GM19328 (cell line): ENCODE measurements around the gene TOB1.
"Not testable (repeated sequence)": the region's sequence is repeated elsewhere in the genome, so short reads cannot be mapped to it uniquely, and the experiment has no call there.

Experiments
- ATAC-seq: cut with Tn5 transposase; IDR thresholded peaks from one replicate; pipeline ENCODE4 v1.9.1; 2021; ENCODE audit warnings: mild to moderate bottlenecking, moderate library complexity; ENCODE audit not compliant: unreplicated experiment

TOB1 gene

GRCh38 chr17:50868602-50869001, 2.4 kb upstream of the TOB1 start:
- ATAC-seq, result no peak

- ATAC-seq, result no peak
Observed at GRCh38 chr17:50868140-50868438, 1.9 kb upstream of the TOB1 start.

GRCh38 chr17:50867363-50868139, 1.4 kb upstream of the TOB1 start:
- peak; percentile 23 for ATAC-seq

- peak; percentile 5 for ATAC-seq
Observed at GRCh38 chr17:50866950-50867362, 802 bp upstream of the TOB1 start.

GRCh38 chr17:50865868-50866260, 290 bp downstream of the TOB1 start:
- ATAC-seq, result peak; percentile 12

GRCh38 chr17:50865060-50865867, 890 bp downstream of the TOB1 start:
- ATAC-seq, result peak; percentile 9

GRCh38 chr17:50864747-50865059, 1.5 kb downstream of the TOB1 start:
- no peak for ATAC-seq

GRCh38 chr17:50863931-50864330, 2.2 kb downstream of the TOB1 start:
- ATAC-seq, result no peak

- ATAC-seq, result no peak
Observed at GRCh38 chr17:50863221-50863843, 2.8 kb downstream of the TOB1 start.

- no peak for ATAC-seq
Observed at GRCh38 chr17:50861822-50862528, 4.2 kb downstream of the TOB1 start.

- no peak for ATAC-seq
Observed at GRCh38 chr17:50861334-50861676, 4.8 kb downstream of the TOB1 start.

GRCh38 chr17:50859727-50860126, 6.4 kb downstream of the TOB1 start:
- not testable (repeated sequence) for ATAC-seq

GRCh38 chr17:50858486-50859225, 7.5 kb downstream of the TOB1 start:
- no peak for ATAC-seq

GRCh38 chr17:50856431-50856830, 9.7 kb downstream of the TOB1 start:
- no peak for ATAC-seq

GRCh38 chr17:50855708-50856330, 10.3 kb downstream of the TOB1 start:
- no peak for ATAC-seq

- ATAC-seq, result no peak
Observed at GRCh38 chr17:50853781-50854180, 12.4 kb downstream of the TOB1 start.

- ATAC-seq, result no peak
Observed at GRCh38 chr17:50853015-50853615, 13.0 kb downstream of the TOB1 start.

GRCh38 chr17:50850640-50851039, 15.5 kb downstream of the TOB1 start:
- ATAC-seq, result no peak

- ATAC-seq, result no peak
Observed at GRCh38 chr17:50848711-50849110, 17.4 kb downstream of the TOB1 start.

- no peak for ATAC-seq
Observed at GRCh38 chr17:50848039-50848438, 18.1 kb downstream of the TOB1 start.
